Activated CD4-positive, alpha-beta memory T cell treated with anti-CD3 and anti-CD28 coated beads for 36 hours (primary cell): Measurements from ENCODE around the gene STMN1. TPM values are rescaled to one million over a fixed set of nuclear protein-coding genes. Genes with fewer than 3 reads are reported as not detected.
A peak's percentile ranks its signal among the peaks of the same experiment; 100 is the strongest.

Source experiments
- CTCF ChIA-PET: fragments of 350-600 bp; sonication (Branson Sonifier 250); formaldehyde crosslinking; loops from one replicate; lab custom pipeline; 2021; ENCODE audit warnings: antibody characterized with exemption, inconsistent platforms; lab: Charles Lee
- POLR2A ChIA-PET: fragments of 350-600 bp; sonication (Branson Sonifier 250); formaldehyde crosslinking; loops from one replicate; lab custom pipeline; 2021; ENCODE audit warnings: antibody characterized with exemption; lab: Charles Lee
- DNase-seq: peaks from one replicate; pipeline ENCODE4 v3.0.0-alpha.2; 2020
- H3K27ac Mint-ChIP-seq: one replicate; pipeline ENCODE4 v1.8.0; 2021; ENCODE audit warnings: mixed read lengths
- H3K27me3 Mint-ChIP-seq: one replicate; pipeline ENCODE4 v1.8.0; 2021; ENCODE audit warnings: mixed read lengths
- H3K36me3 Mint-ChIP-seq: one replicate; pipeline ENCODE4 v1.8.0; 2021; ENCODE audit warnings: mixed read lengths
- H3K4me1 Mint-ChIP-seq: one replicate; pipeline ENCODE4 v1.8.0; 2021; ENCODE audit warnings: low read depth, mixed read lengths
- H3K4me3 Mint-ChIP-seq: one replicate; pipeline ENCODE4 v1.8.0; 2021; ENCODE audit warnings: mild to moderate bottlenecking, mixed read lengths
- H3K9me3 Mint-ChIP-seq: one replicate; pipeline ENCODE4 v1.8.0; 2021; ENCODE audit warnings: mixed read lengths
- intact Hi-C: fragments of 100-400 bp; cut with micrococcal nuclease; formaldehyde crosslinking; loops from one replicate; pipeline ENCODE4 v1.15.1; 2023
- total RNA-seq, 2 experiments: library from RNA; stranded (reverse); gene quantifications; one replicate each; pipeline ENCODE4 v1.2.3, GENCODE V29; 2021

STMN1 gene
- total RNA-seq, 2 experiments from 2014 or later = 619 to 630 TPM

DNA sequence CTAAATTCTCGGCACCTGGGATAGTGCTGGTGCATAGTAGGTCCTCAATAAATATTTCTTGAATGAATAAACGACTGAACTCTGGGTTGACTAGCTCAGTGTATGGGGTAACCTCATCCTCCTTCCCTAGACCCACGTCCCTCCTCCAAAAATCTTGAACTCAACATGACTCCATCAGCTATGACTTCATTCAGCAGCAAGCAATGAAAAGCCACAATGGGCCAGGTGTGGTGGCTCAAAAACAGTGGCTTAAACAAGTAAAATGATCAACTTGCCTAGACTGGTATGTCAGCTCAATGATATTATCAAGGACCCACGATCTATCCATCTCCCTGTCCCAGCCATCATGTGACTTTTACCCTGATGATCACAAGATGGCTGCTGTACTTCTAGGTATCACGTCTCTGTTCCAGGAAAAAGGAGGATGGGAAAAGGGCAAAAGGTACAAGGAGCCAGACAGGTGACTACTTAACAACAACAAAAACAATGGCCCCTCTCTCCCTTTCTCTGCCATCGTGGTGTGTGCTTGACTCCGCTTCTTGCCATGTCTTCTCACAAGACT lies 17.7 kb downstream of the STMN1 start:
- Mint-ChIP-seq H3K9me3 (no peaks in the 10 kb centered on the region), H3K4me3 (no peak overlapping the region), H3K27ac (no peak overlapping the region), H3K4me1 (peaks cover 5% of the 10 kb centered on the region), H3K36me3 (no peaks in the 10 kb centered on the region), H3K27me3 (no peaks in the 10 kb centered on the region)
- ChIA-PET CTCF (no interaction called here), POLR2A (no interaction called here)
- intact Hi-C loops = no loop called here
- no peak for DNase-seq

DNA sequence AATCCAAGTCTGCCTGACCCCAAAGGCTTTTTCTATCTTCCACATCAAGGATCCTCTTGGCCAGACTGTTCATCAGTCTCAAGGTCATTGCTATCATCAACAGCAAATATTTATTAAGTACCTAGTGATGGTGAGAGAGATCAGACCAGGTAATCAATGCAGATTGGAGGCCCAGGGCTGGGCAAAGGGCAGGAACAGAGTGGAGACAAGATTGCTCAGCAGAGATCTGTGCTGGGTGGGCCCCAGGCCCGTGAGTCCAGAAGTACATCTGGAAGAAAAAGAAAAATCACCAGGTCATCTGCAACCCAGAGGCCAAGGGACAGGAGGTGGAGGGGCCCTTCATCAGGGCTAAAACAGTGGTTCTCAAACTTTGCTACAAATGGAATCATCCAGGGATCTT lies 20.6 kb downstream of the STMN1 start:
- no peaks in the 10 kb centered on the region for H3K27me3 Mint-ChIP-seq
- H3K4me1 Mint-ChIP-seq = no peaks in the 10 kb centered on the region
- no peak overlapping the region for H3K4me3 Mint-ChIP-seq
- intact Hi-C loops = no loop called here
- CTCF ChIA-PET = no interaction called here
- no peak for DNase-seq
- H3K9me3 Mint-ChIP-seq = no peaks in the 10 kb centered on the region
- H3K36me3 Mint-ChIP-seq = no peaks in the 10 kb centered on the region
- no peak overlapping the region for H3K27ac Mint-ChIP-seq
- POLR2A ChIA-PET = no interaction called here

DNA sequence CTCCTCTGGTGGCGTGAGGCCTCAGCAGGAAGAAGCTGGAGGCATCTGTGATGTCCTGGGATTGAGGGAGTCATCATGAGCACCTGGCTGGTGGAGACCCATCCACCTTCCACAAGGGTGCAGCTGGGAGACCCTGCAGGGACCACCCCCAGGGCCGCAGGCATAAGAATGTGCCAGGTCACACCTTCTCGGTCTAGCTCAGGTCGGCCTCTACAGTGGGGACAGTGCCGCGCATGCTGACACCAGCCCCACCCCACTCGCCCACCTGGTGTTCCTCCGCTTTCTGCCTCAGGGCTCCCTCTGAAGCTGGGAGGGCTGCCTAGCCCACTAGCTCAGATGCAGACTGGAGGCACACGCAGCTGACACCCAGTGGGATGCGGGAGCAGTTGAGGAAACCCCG lies 25.0 kb downstream of the STMN1 start:
- intact Hi-C loops = no loop called here
- CTCF ChIA-PET = interaction anchor here (0.6 to 2.0 kb wide), 3 partner anchors 15 to 978 kb away, joined by 3 to 7 read pairs (median 4); no protein-coding TSS in a partner anchor
- H3K9me3 Mint-ChIP-seq = no peaks in the 10 kb centered on the region

DNA sequence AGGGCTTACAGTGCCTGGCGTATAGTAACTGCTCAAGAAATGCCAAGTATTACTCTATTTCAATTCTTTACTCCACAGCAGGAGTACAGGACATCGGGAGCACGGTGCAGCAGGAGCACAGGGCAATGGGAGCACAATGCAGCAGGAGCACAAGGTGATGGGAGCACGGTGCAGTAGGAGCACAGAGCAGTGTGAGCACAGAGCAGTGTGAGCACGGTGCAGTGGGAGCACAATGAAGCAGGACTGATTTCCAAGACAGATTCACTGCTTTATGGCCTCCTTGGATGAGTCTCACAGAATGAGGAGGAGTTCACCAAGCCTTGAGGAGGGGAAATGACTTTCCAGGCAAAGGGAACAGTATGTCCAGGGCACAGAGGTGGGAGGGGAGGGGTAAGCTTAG lies 25.7 kb downstream of the STMN1 start:
- Mint-ChIP-seq H3K4me3 (no peak overlapping the region), H3K27ac (no peak overlapping the region), H3K9me3 (no peaks in the 10 kb centered on the region), H3K27me3 (no peaks in the 10 kb centered on the region), H3K36me3 (no peaks in the 10 kb centered on the region), H3K4me1 (peaks cover 2% of the 10 kb centered on the region)
- POLR2A ChIA-PET = no interaction called here
- CTCF ChIA-PET = interaction anchor here (0.6 to 2.0 kb wide), 2 partner anchors 15 to 931 kb away, joined by 3 to 7 read pairs; no protein-coding TSS in a partner anchor
- intact Hi-C loops = no loop called here
- DNase-seq = no peak

More for the DNA sequence above, 25.0 kb downstream of the STMN1 start:
- Mint-ChIP-seq H3K27ac (no peak overlapping the region), H3K4me3 (no peak overlapping the region), H3K36me3 (no peaks in the 10 kb centered on the region), H3K27me3 (no peaks in the 10 kb centered on the region), H3K4me1 (no peaks in the 10 kb centered on the region)
- POLR2A ChIA-PET = no interaction called here
- DNase-seq = no peak

DNA sequence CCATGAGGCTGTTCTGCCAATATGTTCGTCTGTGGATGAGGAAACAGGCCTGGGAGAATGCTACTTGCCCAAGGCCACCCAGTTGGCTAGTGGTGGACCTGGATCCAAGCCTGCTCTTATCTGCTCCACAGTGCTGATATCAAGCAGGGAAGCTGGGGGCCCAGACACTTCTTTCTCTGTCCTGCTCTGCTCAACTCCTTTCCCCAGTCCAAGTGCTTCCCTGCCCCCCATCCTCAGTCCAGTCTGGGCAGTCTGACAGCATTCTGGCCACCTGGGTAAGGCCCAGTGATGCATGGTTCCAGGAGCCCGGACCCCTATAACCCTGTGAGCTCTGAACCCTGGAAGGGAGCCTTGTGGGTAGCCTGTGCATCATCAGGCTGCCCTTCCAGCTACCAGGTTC lies 26.5 kb downstream of the STMN1 start:
- Mint-ChIP-seq H3K27ac (no peak overlapping the region), H3K9me3 (no peaks in the 10 kb centered on the region)
- POLR2A ChIA-PET = no interaction called here

DNA sequence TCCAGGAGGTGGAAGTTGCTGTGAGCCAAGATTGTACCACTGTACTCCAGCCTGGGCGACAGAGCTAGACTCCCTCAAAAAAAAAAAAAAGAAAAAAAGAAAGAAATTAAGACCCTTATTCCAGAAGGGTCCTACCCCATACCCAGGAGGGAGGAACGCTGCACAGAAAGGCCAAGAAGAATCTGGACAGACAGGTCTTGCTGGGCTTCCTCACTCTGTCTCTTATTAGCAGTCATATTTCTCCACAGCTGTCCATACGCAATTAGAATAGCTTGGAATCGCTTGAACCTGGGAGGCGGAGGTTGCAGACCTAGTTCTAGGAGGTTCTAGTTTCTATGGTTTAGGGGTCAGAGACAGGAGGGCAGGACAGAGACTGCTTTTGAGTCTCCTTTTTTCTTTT lies 27.5 kb downstream of the STMN1 start:
- no peak overlapping the region for H3K4me3 Mint-ChIP-seq
- intact Hi-C loops = no loop called here
- no peak for DNase-seq
- no peaks in the 10 kb centered on the region for H3K27me3 Mint-ChIP-seq
- no peaks in the 10 kb centered on the region for H3K36me3 Mint-ChIP-seq
- no peaks in the 10 kb centered on the region for H3K9me3 Mint-ChIP-seq
- ChIA-PET POLR2A (interaction anchor here (0.6 kb wide), 1 partner anchor 1620 kb away, joined by 3 read pairs; no protein-coding TSS in a partner anchor), CTCF (interaction anchor here (2.1 kb wide), 1 partner anchor 17 kb away, joined by 5 read pairs; no protein-coding TSS in a partner anchor)
- H3K4me1 Mint-ChIP-seq = peaks cover 6% of the 10 kb centered on the region
- no peak overlapping the region for H3K27ac Mint-ChIP-seq

More for the DNA sequence above, 26.5 kb downstream of the STMN1 start:
- no peak for DNase-seq
- intact Hi-C loops = no loop called here
- Mint-ChIP-seq H3K4me3 (no peak overlapping the region), H3K27me3 (no peaks in the 10 kb centered on the region), H3K4me1 (peaks cover 6% of the 10 kb centered on the region), H3K36me3 (no peaks in the 10 kb centered on the region)
- CTCF ChIA-PET = interaction anchor here (2.1 kb wide), 1 partner anchor 16 kb away, joined by 5 read pairs; no protein-coding TSS in a partner anchor

DNA sequence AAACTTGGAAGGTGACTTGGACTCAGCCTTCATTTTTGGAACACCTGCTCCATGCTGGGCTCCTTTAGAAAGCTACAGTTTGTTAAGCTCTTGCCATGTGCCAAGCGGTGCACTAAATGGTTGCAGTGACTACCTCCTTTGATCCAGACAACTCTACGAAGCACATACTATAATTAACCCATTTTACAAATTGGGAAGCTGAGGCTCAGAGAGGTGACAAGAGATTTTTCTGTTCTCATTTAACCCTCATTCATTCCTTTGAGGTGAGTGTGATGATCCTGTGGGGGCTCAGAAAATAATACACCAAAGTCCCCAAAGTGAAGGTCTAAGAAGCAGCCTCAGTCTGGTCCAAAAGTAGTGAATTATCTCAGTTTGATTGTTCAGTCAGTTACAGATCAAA lies 29.1 kb downstream of the STMN1 start:
- CTCF ChIA-PET = interaction anchor here (3.3 kb wide), 1 partner anchor 19 kb away, joined by 25 read pairs; no protein-coding TSS in a partner anchor

DNA sequence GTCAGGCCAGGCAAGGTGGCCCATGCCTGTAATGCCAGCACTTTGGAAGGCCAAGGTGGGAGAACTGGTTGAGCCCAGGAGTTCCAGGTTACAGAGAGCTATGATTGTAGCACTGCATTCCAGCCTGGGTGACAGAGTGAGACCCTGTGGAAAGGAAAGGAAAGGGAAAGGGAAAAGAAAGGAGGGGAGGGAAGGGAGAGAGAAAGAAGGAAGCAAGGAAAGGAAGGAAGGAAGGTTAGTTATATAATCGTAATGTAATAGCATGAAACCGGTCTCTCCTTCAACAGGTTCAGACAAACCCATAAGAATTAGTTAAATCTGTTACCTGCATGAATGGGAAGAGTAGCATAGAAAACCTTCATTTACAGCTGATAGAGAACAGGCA lies 29.5 kb downstream of the STMN1 start:
- ChIA-PET CTCF (interaction anchor here (1.0 to 3.3 kb wide), 2 partner anchors 19 to 37 kb away, joined by 4 to 25 read pairs; no protein-coding TSS in a partner anchor), POLR2A (no interaction called here)
- H3K27ac Mint-ChIP-seq = no peak overlapping the region
- no peaks in the 10 kb centered on the region for H3K27me3 Mint-ChIP-seq
- intact Hi-C loops = no loop called here
- H3K36me3 Mint-ChIP-seq = no peaks in the 10 kb centered on the region
- DNase-seq = no peak
- no peak overlapping the region for H3K4me3 Mint-ChIP-seq
- H3K9me3 Mint-ChIP-seq = no peaks in the 10 kb centered on the region
- peaks cover 6% of the 10 kb centered on the region for H3K4me1 Mint-ChIP-seq

More for the DNA sequence above, 29.1 kb downstream of the STMN1 start:
- Mint-ChIP-seq H3K27me3 (no peaks in the 10 kb centered on the region), H3K36me3 (no peaks in the 10 kb centered on the region), H3K9me3 (no peaks in the 10 kb centered on the region), H3K4me3 (no peak overlapping the region), H3K27ac (no peak overlapping the region), H3K4me1 (peaks cover 6% of the 10 kb centered on the region)
- POLR2A ChIA-PET = no interaction called here
- DNase-seq = no peak
- intact Hi-C loops = no loop called here

DNA sequence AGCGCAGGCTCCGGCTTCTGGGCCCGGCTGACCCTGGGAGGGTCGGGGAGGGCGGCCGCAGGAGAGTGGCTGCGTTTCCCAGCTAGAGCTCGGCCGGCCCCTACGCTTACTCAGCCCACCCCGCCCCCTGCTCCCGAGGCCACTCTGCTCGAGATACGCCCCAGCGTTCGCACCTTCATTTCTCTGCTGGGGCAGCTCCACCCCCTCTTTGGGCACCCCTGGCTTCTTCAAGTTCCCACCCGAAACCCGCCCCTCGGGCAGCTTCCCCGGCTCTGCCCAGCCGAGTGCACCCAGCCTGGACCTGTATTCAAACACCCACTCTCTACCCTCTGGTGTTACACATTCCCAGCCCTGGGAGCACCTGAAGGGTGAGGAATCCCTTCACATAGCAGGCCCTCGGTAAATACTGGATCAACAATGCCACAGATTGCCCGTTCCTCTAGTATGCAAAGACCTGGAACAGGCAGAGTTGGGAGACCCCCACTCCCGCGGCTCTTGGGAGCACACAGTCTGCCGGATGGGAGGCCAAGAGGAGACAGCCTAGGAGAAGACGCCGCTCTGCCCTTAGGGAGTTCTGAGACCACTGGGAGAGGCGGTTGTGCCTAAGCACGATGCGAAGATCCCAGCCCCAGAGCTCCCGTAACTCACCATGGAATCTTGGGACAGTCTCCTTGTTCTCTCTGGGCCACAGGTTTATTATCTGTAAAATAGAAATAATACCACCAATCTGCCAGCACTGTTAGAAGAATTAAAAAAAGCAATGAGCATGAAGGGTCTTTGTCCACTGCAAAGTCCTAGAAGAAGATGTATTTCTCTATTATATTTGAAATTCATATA lies 30.1 kb downstream of the STMN1 start:
- H3K4me1 Mint-ChIP-seq = peaks cover 6% of the 10 kb centered on the region
- H3K27me3 Mint-ChIP-seq = no peaks in the 10 kb centered on the region
- no peak overlapping the region for H3K27ac Mint-ChIP-seq
- intact Hi-C loops = no loop called here
- CTCF ChIA-PET = interaction anchor here (1.0 to 3.3 kb wide), 5 partner anchors 20 to 134 kb away, joined by 3 to 25 read pairs (median 4); partner anchors contain the start of gene PAFAH2
- H3K9me3 Mint-ChIP-seq = no peaks in the 10 kb centered on the region
- POLR2A ChIA-PET = interaction anchor here (1.0 to 1.6 kb wide), 3 partner anchors 14 to 56 kb away, joined by 3 to 6 read pairs (median 3); partner anchors contain the start of gene MTFR1L
- no peak for DNase-seq
- H3K36me3 Mint-ChIP-seq = no peaks in the 10 kb centered on the region
- peak overlapping the region; percentile 64 for H3K4me3 Mint-ChIP-seq

DNA sequence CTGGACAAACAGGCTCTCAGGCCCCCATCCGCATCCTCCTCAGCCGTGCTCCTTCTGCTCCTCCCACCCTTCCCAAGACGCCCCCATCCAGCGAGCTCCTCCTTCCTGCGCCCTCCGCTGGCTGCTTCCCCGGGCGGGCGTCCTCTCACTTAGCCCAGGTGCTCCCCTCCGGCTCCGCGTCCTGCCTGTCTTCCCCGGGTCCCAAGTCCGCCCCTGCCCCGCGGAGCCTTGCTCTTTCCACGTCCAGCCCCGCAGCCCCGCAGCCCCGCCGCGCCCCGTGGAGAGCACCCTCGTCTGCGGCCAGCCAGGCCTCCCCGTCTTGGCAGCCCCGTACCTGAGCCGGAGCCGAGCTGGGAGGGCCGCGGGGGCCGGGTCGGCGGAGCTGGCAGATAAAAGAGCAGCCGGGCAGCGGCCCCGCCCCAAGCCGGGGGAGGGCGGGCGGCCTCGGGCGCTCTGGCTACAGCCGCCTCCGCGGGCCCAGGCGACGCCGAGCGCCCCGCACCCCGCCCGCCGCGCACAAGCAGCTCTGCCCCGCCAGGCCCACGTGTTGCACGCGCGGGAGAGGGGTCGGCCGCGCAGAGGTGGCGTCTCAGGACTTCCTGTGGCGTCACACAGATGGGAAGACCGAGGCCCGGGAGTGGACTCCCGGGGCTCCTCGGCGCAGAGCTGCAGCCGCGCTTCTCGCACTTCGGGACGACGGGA lies 30.9 kb downstream of the STMN1 start, which contains the start of gene PAQR7:
Gene PAQR7 (minus strand): TSS at position 555 of the 702 bp plus-strand sequence. CDS start 11,869 bp downstream, outside the sequence.
- Mint-ChIP-seq H3K27me3 (no peaks in the 10 kb centered on the region), H3K27ac (no peak within 1 kb of the TSS), H3K9me3 (no peaks in the 10 kb centered on the region), H3K36me3 (no peaks in the 10 kb centered on the region), H3K4me3 (peak within 1 kb of the TSS; percentile 82), H3K4me1 (peaks cover 6% of the 10 kb centered on the region)
- DNase-seq = peak; percentile 69
- POLR2A ChIA-PET = interaction anchor here (1.0 to 1.6 kb wide), 3 partner anchors 13 to 55 kb away, joined by 3 to 6 read pairs (median 3); partner anchors contain the start of gene MTFR1L
- intact Hi-C loops = no loop called here
- CTCF ChIA-PET = interaction anchor here (0.6 to 3.3 kb wide), 6 partner anchors 15 to 135 kb away, joined by 3 to 25 read pairs (median 3); partner anchors contain the start of gene PAFAH2

DNA sequence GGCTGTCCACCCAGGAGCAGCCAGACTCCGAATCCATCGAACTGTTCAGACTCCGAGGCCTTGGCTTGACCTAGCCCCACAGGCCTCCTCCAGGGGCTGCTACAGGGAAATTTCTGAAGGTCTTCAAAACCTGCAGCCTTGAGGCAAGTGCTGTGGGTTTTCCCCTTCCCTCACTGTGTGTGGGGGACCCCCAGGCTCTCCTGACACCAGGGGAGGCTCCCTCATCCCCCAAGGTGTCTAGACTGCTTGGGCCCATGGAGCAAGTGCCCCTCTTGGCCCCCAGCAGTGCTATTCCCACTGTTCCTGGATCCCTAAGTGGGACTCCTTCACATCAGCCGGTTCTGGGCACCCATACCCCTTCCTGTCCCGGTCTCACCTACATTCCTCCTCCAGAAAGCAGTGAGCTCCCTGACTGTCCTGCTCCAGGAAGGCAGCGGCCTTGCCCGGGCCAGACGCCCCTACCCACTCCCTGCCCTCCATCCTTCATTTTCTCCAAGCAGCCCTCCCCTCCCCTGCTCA lies 31.5 kb downstream of the STMN1 start:
- intact Hi-C loops = no loop called here
- Mint-ChIP-seq H3K27ac (no peak overlapping the region), H3K4me3 (peak overlapping the region; percentile 82)

More for the DNA sequence above, 31.5 kb downstream of the STMN1 start:
- Mint-ChIP-seq H3K9me3 (no peaks in the 10 kb centered on the region), H3K27me3 (no peaks in the 10 kb centered on the region), H3K36me3 (no peaks in the 10 kb centered on the region), H3K4me1 (peaks cover 6% of the 10 kb centered on the region)
- ChIA-PET POLR2A (interaction anchor here (1.6 kb wide), 1 partner anchor 55 kb away, joined by 6 read pairs; the partner anchor contains the start of gene MTFR1L), CTCF (interaction anchor here (0.6 to 3.3 kb wide), 5 partner anchors 15 to 123 kb away, joined by 3 to 25 read pairs (median 3); partner anchors contain the start of gene PAFAH2)
- no peak for DNase-seq
